ENCODE data around the gene GALNT10.

- TF ChIP-seq TSHZ2 (CRISPR knock-in tag; IDR thresholded peaks at IDR 0.05) = no peak
- TF ChIP-seq, protein P1, sequence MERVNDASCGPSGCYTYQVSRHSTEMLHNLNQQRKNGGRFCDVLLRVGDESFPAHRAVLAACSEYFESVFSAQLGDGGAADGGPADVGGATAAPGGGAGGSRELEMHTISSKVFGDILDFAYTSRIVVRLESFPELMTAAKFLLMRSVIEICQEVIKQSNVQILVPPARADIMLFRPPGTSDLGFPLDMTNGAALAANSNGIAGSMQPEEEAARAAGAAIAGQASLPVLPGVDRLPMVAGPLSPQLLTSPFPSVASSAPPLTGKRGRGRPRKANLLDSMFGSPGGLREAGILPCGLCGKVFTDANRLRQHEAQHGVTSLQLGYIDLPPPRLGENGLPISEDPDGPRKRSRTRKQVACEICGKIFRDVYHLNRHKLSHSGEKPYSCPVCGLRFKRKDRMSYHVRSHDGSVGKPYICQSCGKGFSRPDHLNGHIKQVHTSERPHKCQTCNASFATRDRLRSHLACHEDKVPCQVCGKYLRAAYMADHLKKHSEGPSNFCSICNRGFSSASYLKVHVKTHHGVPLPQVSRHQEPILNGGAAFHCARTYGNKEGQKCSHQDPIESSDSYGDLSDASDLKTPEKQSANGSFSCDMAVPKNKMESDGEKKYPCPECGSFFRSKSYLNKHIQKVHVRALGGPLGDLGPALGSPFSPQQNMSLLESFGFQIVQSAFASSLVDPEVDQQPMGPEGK (CRISPR knock-in tag; IDR thresholded peaks at IDR 0.05; ENCODE audit: borderline replicate concordance) = no peak
- no peak for TF ChIP-seq TCF4 (CRISPR knock-in tag; IDR thresholded peaks at IDR 0.05; ENCODE audit: borderline replicate concordance)
- TF ChIP-seq BACH2 (CRISPR knock-in tag; IDR thresholded peaks at IDR 0.05; ENCODE audit: borderline replicate concordance) = no peak
- TF ChIP-seq ARNTL (CRISPR knock-in tag; IDR thresholded peaks at IDR 0.05; ENCODE audit: borderline replicate concordance, low read depth) = no peak
- no peak for TF ChIP-seq ZNF70 (CRISPR knock-in tag; IDR thresholded peaks at IDR 0.05)
- no peak for TF ChIP-seq ZFP3 (CRISPR knock-in tag; IDR thresholded peaks at IDR 0.05)
- no peak for TF ChIP-seq ZNF8 (CRISPR knock-in tag; IDR thresholded peaks at IDR 0.05)
- TF ChIP-seq SNAI2 (CRISPR knock-in tag; IDR thresholded peaks at IDR 0.05) = no peak
- TF ChIP-seq, protein P2, sequence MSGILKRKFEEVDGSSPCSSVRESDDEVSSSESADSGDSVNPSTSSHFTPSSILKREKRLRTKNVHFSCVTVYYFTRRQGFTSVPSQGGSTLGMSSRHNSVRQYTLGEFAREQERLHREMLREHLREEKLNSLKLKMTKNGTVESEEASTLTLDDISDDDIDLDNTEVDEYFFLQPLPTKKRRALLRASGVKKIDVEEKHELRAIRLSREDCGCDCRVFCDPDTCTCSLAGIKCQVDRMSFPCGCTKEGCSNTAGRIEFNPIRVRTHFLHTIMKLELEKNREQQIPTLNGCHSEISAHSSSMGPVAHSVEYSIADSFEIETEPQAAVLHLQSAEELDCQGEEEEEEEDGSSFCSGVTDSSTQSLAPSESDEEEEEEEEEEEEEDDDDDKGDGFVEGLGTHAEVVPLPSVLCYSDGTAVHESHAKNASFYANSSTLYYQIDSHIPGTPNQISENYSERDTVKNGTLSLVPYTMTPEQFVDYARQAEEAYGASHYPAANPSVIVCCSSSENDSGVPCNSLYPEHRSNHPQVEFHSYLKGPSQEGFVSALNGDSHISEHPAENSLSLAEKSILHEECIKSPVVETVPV (CRISPR knock-in tag; IDR thresholded peaks at IDR 0.05) = no peak
- no peak for TF ChIP-seq ZNF565 (CRISPR knock-in tag; conservative IDR thresholded peaks at IDR 0.05; ENCODE audit: low read depth)
Observed at GRCh38 chr5:154421868-154422267, 231.3 kb downstream of the GALNT10 start.
